ENCODE data around the gene NDST3. TPM values are rescaled to one million over a fixed set of nuclear protein-coding genes. Genes with fewer than 3 reads are reported as not detected.
A peak's percentile ranks its signal among the peaks of the same experiment; 100 is the strongest.

The NDST3 gene
- total RNA-seq, 1 experiment from 2014 or later = 0.58 TPM

DNA sequence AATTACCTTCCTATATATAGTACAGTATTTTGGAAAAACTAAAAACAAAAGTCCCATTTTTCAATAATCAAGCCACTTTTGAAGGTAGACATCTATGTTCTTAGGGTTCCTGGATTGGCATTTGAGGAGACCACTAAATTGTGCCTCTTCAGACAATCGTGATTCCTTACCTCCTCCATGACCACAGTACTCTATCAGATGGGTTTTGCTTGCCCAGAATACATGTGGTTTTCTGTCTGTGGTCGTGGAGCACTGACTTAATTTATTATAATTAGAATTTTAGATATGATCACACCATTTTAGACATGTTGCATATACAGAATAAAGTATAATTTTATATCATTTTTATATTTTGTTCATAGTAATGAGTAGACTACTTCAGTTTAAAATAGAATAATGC lies 67.9 kb downstream of the NDST3 start:
- Histone ChIP-seq H3K27me3 (replicated peaks) (no peaks in the 10 kb centered on the region; the same call in 1 of the 2 replicates), H3K27ac (no peak overlapping the region), H3K4me3 (no peak overlapping the region), H3K36me3 (no peaks in the 10 kb centered on the region), H3K9me3 (replicated peaks) (no peaks in the 10 kb centered on the region), H3K4me1 (replicated peaks) (no peaks in the 10 kb centered on the region)
- DNase-seq (ENCODE audit: low read depth in 1 of 2, low spot score in 2 of 2) = no peak

GRCh38 chr4:118112117-118113046 lies 78.1 kb downstream of the NDST3 start:
- Histone ChIP-seq H3K4me3 (no peak overlapping the region), H3K9me3 (replicated peaks) (no peaks in the 10 kb centered on the region), H3K36me3 (no peaks in the 10 kb centered on the region), H3K27ac (no peak overlapping the region), H3K27me3 (replicated peaks) (no peaks in the 10 kb centered on the region), H3K4me1 (replicated peaks) (no peaks in the 10 kb centered on the region)
- no peak for DNase-seq (ENCODE audit: low read depth in 1 of 2, low spot score in 2 of 2)

DNA sequence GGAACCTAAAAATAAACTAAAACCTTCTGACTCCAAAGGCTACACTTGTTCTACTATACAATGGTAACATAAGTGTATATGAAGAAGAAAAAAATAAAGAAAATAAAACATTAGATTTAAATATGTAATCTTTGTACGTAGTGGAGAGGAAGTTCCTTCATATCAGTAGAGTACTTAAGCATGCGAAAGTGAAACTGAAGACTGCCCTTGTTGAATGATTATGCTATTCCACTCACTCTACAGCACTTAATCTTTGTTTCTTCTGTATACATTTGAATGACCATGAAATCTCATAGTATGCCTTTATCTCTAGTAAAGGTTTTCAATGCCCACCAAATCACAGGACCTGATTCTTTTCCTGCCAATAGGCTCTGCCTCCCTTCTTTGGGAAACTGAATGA lies 78.9 kb downstream of the NDST3 start:
- no peaks in the 10 kb centered on the region for H3K9me3 ChIP-seq (replicated peaks)
- H3K4me1 ChIP-seq (replicated peaks) = no peaks in the 10 kb centered on the region
- H3K4me3 ChIP-seq = no peak overlapping the region
- H3K27ac ChIP-seq = no peak overlapping the region
- H3K27me3 ChIP-seq (replicated peaks) = no peaks in the 10 kb centered on the region
- H3K36me3 ChIP-seq = no peaks in the 10 kb centered on the region
- DNase-seq (ENCODE audit: low read depth in 1 of 2, low spot score in 2 of 2) = no peak

GRCh38 chr4:118114720-118115119 lies 80.4 kb downstream of the NDST3 start:
- H3K36me3 ChIP-seq = no peaks in the 10 kb centered on the region
- H3K27me3 ChIP-seq (replicated peaks) = no peaks in the 10 kb centered on the region
- H3K9me3 ChIP-seq (replicated peaks) = no peaks in the 10 kb centered on the region
- no peaks in the 10 kb centered on the region for H3K4me1 ChIP-seq (replicated peaks)
- DNase-seq (ENCODE audit: low read depth in 1 of 2, low spot score in 2 of 2) = no peak
- no peak overlapping the region for H3K4me3 ChIP-seq
- no peak overlapping the region for H3K27ac ChIP-seq

- H3K27ac ChIP-seq = no peak overlapping the region
- H3K36me3 ChIP-seq = no peaks in the 10 kb centered on the region
- H3K27me3 ChIP-seq (replicated peaks) = no peaks in the 10 kb centered on the region
- no peaks in the 10 kb centered on the region for H3K9me3 ChIP-seq (replicated peaks)
- H3K4me3 ChIP-seq = no peak overlapping the region
- no peak for DNase-seq (ENCODE audit: low read depth in 1 of 2, low spot score in 2 of 2)
- peaks cover 3% of the 10 kb centered on the region; the same call in 1 of the 2 replicates for H3K4me1 ChIP-seq (replicated peaks)
Measured at GRCh38 chr4:118120120-118120760, 86.0 kb downstream of the NDST3 start.

GRCh38 chr4:118124997-118125396 lies 90.7 kb downstream of the NDST3 start:
- no peak for DNase-seq (ENCODE audit: low read depth in 1 of 2, low spot score in 2 of 2)

DNA sequence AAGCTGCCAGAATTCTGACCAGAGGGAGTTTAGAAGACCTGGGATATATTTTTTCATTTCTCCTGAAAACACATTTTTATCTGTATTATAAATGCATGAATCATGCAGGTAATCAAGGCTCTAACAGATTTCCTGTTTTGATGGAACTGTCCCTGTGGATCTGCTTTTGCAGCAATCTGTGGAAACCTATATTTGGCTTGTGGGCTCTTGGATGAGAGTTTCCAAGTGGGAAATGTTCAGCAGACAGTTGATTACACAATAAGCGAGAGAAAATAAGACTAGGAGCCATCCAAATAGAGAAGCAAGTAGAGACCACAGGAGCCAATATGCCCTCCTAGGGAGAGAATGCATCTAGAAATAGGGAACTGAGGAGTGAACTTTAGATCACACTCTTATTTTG lies 105.0 kb downstream of the NDST3 start:
- H3K27ac ChIP-seq = no peak overlapping the region
- no peaks in the 10 kb centered on the region for H3K36me3 ChIP-seq

More at GRCh38 chr4:118124997-118125396, 90.7 kb downstream of the NDST3 start:
- H3K4me1 ChIP-seq (replicated peaks) = peaks cover 3% of the 10 kb centered on the region; the same call in 1 of the 2 replicates
- H3K27me3 ChIP-seq (replicated peaks) = no peaks in the 10 kb centered on the region
- no peak overlapping the region for H3K27ac ChIP-seq
- no peak overlapping the region for H3K4me3 ChIP-seq
- no peaks in the 10 kb centered on the region for H3K9me3 ChIP-seq (replicated peaks)
- no peaks in the 10 kb centered on the region for H3K36me3 ChIP-seq

DNA sequence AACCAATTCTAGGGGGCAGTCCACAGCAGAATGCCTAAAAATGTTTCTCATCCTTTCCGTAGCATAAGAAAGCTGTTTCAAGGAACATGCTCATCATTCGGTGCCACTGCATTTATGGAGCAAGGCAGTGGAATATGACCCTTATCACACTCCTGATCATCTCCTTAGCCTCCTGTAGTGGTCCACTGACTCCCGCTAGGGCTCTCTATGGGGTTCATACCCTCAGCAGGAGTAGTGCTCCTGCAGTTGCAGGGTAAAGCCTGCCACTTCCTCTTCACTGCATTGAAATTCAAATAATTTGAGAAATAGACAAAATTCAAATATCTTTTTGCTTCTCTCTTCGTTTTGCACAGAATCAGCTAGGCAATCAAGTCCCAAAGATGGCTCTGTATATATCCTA lies 107.0 kb downstream of the NDST3 start:
- Histone ChIP-seq H3K4me1 (replicated peaks) (no peaks in the 10 kb centered on the region), H3K4me3 (no peak overlapping the region), H3K27me3 (replicated peaks) (no peaks in the 10 kb centered on the region)

More for the DNA sequence above, 105.0 kb downstream of the NDST3 start:
- Histone ChIP-seq H3K27me3 (replicated peaks) (no peaks in the 10 kb centered on the region), H3K9me3 (replicated peaks) (no peaks in the 10 kb centered on the region), H3K4me1 (replicated peaks) (no peaks in the 10 kb centered on the region), H3K4me3 (no peak overlapping the region)
- no peak for DNase-seq (ENCODE audit: low read depth in 1 of 2, low spot score in 2 of 2)

GRCh38 chr4:118154649-118155048 lies 120.4 kb downstream of the NDST3 start:
- peak in 1 of 2 experiments; percentile 23 for DNase-seq (ENCODE audit: low read depth in 1 of 2, low spot score in 2 of 2)
- Histone ChIP-seq H3K9me3 (replicated peaks) (no peaks in the 10 kb centered on the region), H3K27ac (peak overlapping the region; percentile 22), H3K36me3 (no peaks in the 10 kb centered on the region), H3K4me1 (replicated peaks) (0 out of 2 replicates have a peak, but pooled peaks cover 10% of the 10 kb centered on the region), H3K4me3 (no peak overlapping the region), H3K27me3 (replicated peaks) (no peaks in the 10 kb centered on the region)

More for the DNA sequence above, 107.0 kb downstream of the NDST3 start:
- Histone ChIP-seq H3K9me3 (replicated peaks) (no peaks in the 10 kb centered on the region), H3K27ac (no peak overlapping the region), H3K36me3 (no peaks in the 10 kb centered on the region)
- no peak for DNase-seq (ENCODE audit: low read depth in 1 of 2, low spot score in 2 of 2)

DNA sequence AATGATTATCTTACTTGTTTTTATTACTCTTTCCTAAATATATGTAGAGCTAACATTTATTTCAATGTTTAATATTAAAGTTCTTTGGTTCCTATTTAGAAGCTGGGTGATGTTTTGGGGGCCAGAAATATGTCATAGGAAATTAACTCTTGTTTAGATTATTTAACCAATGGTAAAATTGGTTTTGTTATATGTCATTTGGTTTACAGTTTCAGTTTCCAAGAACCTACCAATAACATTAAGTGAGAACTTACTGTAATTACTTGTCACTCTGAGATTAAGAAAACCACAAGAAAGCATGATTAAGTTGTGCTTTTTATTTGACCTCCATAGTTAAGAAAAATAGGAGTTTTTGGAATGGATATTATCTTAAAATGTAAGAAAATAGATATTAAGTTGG lies 121.2 kb downstream of the NDST3 start:
- 0 out of 2 replicates have a peak, but pooled peaks cover 4% of the 10 kb centered on the region for H3K9me3 ChIP-seq (replicated peaks)
- 0 out of 2 replicates have a peak, but pooled peaks cover 10% of the 10 kb centered on the region for H3K4me1 ChIP-seq (replicated peaks)

DNA sequence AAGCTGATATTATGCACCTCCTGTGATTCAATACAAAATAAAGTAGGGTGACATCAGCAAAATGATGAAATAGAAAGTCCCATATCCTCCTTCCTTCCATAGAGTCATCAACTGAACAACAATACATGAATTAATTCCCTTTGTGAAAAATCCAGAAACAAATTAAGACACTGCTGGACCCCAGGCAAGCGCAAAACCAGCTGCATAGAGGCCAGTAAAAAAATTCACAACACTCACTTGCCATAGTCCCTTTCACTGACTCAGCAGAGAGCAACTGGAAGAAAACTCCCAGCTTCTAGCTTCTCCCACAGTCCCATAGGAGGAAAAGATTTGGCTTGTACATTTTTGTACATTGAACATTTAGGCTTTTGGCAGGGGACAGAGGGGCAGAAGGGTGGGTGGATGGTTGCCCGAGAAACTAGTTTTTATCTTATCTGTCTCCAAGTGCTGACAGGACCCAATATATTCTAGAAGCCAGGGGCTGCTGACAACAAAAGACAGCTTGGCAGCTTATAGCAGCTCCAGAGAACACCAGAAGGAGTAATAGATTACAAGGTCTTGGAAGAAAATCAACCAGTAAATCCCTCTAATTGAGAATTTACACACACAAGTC lies 124.6 kb downstream of the NDST3 start:
- H3K27me3 ChIP-seq (replicated peaks) = no peaks in the 10 kb centered on the region
- H3K4me1 ChIP-seq (replicated peaks) = 0 out of 2 replicates have a peak, but pooled peaks cover 10% of the 10 kb centered on the region
- no peaks in the 10 kb centered on the region for H3K36me3 ChIP-seq
- no peak overlapping the region for H3K4me3 ChIP-seq
- H3K27ac ChIP-seq = no peak overlapping the region
- DNase-seq (ENCODE audit: low read depth in 1 of 2, low spot score in 2 of 2) = no peak
- 0 out of 2 replicates have a peak, but pooled peaks cover 4% of the 10 kb centered on the region for H3K9me3 ChIP-seq (replicated peaks)

More for the DNA sequence above, 121.2 kb downstream of the NDST3 start:
- Histone ChIP-seq H3K4me3 (no peak overlapping the region), H3K36me3 (no peaks in the 10 kb centered on the region), H3K27ac (no peak overlapping the region), H3K27me3 (replicated peaks) (no peaks in the 10 kb centered on the region)
- DNase-seq (ENCODE audit: low read depth in 1 of 2, low spot score in 2 of 2) = no peak

- no peak overlapping the region for H3K27ac ChIP-seq
- no peaks in the 10 kb centered on the region for H3K36me3 ChIP-seq
- DNase-seq (ENCODE audit: low read depth in 1 of 2, low spot score in 2 of 2) = no peak
- peaks cover 14% of the 10 kb centered on the region for H3K4me1 ChIP-seq (replicated peaks)
- H3K4me3 ChIP-seq = no peak overlapping the region
- H3K27me3 ChIP-seq (replicated peaks) = no peaks in the 10 kb centered on the region
- 0 out of 2 replicates have a peak, but pooled peaks cover 2% of the 10 kb centered on the region for H3K9me3 ChIP-seq (replicated peaks)
Measured at GRCh38 chr4:118167306-118167705, 133.0 kb downstream of the NDST3 start.

DNA sequence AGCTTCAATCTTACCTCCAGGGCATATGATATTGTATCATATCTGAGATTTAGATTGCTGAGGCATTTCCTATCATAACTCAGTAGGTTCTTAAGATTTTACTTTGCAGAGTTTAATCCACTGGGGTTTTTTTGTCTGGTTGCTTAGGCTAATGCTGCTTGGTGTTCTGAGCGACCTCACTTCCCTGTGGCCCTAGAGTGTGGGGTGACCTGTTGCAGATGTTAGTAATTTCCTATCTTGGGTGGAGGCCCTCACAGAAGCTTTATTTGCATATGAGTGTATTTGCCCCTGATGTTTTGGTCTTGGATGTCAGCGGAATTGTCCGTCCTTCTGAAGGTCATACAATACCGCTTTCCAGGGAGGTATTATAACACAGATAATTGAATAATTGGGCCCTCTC lies 137.1 kb downstream of the NDST3 start:
- H3K27ac ChIP-seq = 0 out of 2 replicates have a peak overlapping the region, but pooled peaks have one; percentile 19
- H3K4me1 ChIP-seq (replicated peaks) = peaks cover 46% of the 10 kb centered on the region
- H3K27me3 ChIP-seq (replicated peaks) = no peaks in the 10 kb centered on the region
- DNase-seq (ENCODE audit: low read depth in 1 of 2, low spot score in 2 of 2) = no peak
- H3K4me3 ChIP-seq = no peak overlapping the region
- 0 out of 2 replicates have a peak, but pooled peaks cover 2% of the 10 kb centered on the region for H3K9me3 ChIP-seq (replicated peaks)
- H3K36me3 ChIP-seq = no peaks in the 10 kb centered on the region
